Epithelial cell of proximal tubule (primary cell): ENCODE data around the gene ANKFY1. TPM values are rescaled to one million over a fixed set of nuclear protein-coding genes. Genes with fewer than 3 reads are reported as not detected.

Experiments
- DNase-seq: peaks from one replicate; pipeline ENCODE4 v3.0.0-alpha.2; 2011; ENCODE audit warnings: low read depth
- H3K4me3 ChIP-seq: 2 replicates; pipeline ENCODE4 v1.5.1; 2011; ENCODE audit warnings: low read depth, mild to moderate bottlenecking, low read length
- total RNA-seq: library from RNA; depleted of rRNA; stranded (reverse); fragments of >200 nt; gene quantifications from 2 replicates; pipeline ENCODE4 v1.2.3, GENCODE V29; 2015
- TF ChIP-seq, protein P1 (sequence below): conservative IDR thresholded peaks from 2 replicates; pipeline ENCODE4 v1.5.1; 2012; ENCODE audit warnings: low read depth, mild to moderate bottlenecking, low read length

ANKFY1 gene
- total RNA-seq, 1 donor from 2014 or later: 15.0 TPM

- TF ChIP-seq, protein P1, sequence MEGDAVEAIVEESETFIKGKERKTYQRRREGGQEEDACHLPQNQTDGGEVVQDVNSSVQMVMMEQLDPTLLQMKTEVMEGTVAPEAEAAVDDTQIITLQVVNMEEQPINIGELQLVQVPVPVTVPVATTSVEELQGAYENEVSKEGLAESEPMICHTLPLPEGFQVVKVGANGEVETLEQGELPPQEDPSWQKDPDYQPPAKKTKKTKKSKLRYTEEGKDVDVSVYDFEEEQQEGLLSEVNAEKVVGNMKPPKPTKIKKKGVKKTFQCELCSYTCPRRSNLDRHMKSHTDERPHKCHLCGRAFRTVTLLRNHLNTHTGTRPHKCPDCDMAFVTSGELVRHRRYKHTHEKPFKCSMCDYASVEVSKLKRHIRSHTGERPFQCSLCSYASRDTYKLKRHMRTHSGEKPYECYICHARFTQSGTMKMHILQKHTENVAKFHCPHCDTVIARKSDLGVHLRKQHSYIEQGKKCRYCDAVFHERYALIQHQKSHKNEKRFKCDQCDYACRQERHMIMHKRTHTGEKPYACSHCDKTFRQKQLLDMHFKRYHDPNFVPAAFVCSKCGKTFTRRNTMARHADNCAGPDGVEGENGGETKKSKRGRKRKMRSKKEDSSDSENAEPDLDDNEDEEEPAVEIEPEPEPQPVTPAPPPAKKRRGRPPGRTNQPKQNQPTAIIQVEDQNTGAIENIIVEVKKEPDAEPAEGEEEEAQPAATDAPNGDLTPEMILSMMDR: peak; percentile 24
- DNase-seq: peak; percentile 33
- no peak overlapping the region for H3K4me3 ChIP-seq
Observed at GRCh38 chr17:4161192-4161966, 102.4 kb downstream of the ANKFY1 start.

DNA sequence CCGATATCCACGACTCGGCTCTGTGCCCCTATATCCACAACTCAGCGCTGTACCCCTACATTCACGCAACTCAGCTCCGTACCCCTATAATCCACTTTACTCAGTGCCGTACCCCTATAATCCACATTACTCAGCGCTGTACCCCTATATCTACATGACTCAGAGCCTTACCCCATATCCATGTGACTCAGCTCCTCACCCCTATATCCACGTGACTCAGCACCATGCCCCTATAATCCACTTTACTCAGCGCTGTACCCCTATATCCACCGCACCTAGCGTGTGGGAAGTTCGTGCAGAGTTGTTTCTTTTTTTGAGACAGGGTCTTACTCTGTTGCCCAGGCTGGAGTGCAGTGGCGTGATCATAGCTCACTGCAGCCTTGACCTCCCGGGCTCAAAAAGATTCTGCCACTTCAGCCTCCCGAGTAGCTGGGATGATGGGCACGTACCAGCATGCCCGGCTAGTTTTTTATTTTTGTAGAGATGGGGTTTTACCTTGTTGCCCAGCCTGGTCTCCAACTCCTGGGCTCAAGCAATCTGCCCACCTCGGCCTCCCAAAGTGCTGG, 103.4 kb downstream of the ANKFY1 start:
- TF ChIP-seq, protein P1: no peak
- H3K4me3 ChIP-seq: no peak overlapping the region
- DNase-seq: no peak

GRCh38 chr17:4159761-4160160, 104.0 kb downstream of the ANKFY1 start:
- H3K4me3 ChIP-seq: no peak overlapping the region

DNA sequence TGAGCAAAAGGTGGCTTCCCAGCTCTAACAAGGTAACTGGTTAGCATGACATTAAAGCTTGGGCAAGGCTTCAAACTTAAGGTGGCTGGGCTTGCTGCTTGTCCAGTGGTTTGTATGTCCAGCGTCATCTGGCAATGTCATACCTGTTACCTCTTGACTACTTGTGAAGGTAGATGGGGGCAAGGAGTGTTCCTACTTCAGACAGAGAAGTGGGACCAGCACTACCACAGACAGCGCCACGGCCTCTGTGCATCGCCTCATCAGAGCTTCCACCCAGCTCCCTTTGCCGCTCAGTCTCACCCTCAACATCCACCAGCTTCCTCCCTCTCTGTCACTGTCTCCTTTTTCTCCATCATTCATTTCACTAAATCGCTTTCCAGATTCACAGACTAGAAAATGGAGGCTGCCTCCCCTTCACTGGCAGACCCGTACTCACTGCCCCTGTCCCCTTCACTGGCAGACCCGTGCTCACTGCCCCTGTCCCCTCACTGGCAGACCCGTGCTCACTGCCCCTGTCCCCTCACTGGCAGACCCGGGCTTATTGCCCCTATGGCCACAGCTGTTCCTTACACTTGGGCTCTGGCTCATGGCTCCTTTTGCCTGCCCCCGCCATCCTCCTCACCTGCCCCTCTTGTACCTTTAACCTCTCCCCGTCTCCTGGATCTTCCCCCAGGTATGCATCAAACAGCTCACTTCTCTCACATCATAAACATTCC, 106.0 kb downstream of the ANKFY1 start:
- no peak for DNase-seq
- no peak overlapping the region for H3K4me3 ChIP-seq
- TF ChIP-seq, protein P1: no peak

More at GRCh38 chr17:4159761-4160160, 104.0 kb downstream of the ANKFY1 start:
- TF ChIP-seq, protein P1: no peak
- no peak for DNase-seq

GRCh38 chr17:4156750-4157381, 106.9 kb downstream of the ANKFY1 start:
- TF ChIP-seq, protein P1: peak; percentile 19
- no peak for DNase-seq
- no peak overlapping the region for H3K4me3 ChIP-seq

GRCh38 chr17:4155980-4156620, 107.7 kb downstream of the ANKFY1 start:
- no peak for DNase-seq
- H3K4me3 ChIP-seq: no peak overlapping the region
- TF ChIP-seq, protein P1: no peak
